B cell (primary cell): ENCODE data around the gene MBP. TPM values are rescaled to one million over a fixed set of nuclear protein-coding genes. Genes with fewer than 3 reads are reported as not detected.

Experiments
- ATAC-seq: fragments of 200-7000 bp; cut with Tn5 transposase; one replicate; pipeline ENCODE4 v1.10.0; 2021; ENCODE audit warnings: low read depth, mild to moderate bottlenecking, moderate number of reproducible peaks, moderate library complexity
- CTCF ChIA-PET: fragments of 350-600 bp; sonication (Branson Sonifier 250); formaldehyde crosslinking; loops from one replicate; lab custom pipeline; 2021; ENCODE audit warnings: antibody characterized with exemption, inconsistent platforms; lab: Charles Lee
- POLR2A ChIA-PET: fragments of 350-600 bp; sonication (Branson Sonifier 250); formaldehyde crosslinking; loops from one replicate; lab custom pipeline; 2021; ENCODE audit warnings: antibody characterized with exemption; lab: Charles Lee
- DNase-seq: peaks from one replicate; pipeline ENCODE4 v3.0.0; 2013
- H2AFZ ChIP-seq: 2 replicates; pipeline ENCODE4 v1.6.1; 2012; ENCODE audit warnings: mild to moderate bottlenecking, low read depth, low read length; ENCODE audit not compliant: insufficient read depth, poor library complexity, severe bottlenecking
- H3K27ac ChIP-seq, 2 donors: 1 replicate in 1 of 2; 2 replicates in 1 of 2; pipeline ENCODE4 v1.5.1; 2012 to 2013; ENCODE audit warnings: low read length in 2 of 2, mild to moderate bottlenecking in 2 of 2, moderate library complexity in 1 of 2
- H3K27me3 ChIP-seq, 4 experiments: fragments of 200-600 bp in 1 of 4; sonication (generic) in 1 of 4; replicated peaks in 1 of 4; 1 replicate in 2 of 4; 2 replicates in 2 of 4; pipeline versions ENCODE4 v1.6.1 to v1.7.0; 2013 to 2016; ENCODE audit warnings: low read length in 3 of 4, mild to moderate bottlenecking in 2 of 4, mixed read lengths in 1 of 4, moderate library complexity in 1 of 4; ENCODE audit not compliant: insufficient read depth in 4 of 4, control insufficient read depth in 3 of 4; ENCODE audit errors: control extremely low read depth in 1 of 4
- H3K36me3 ChIP-seq, 2 experiments: replicated peaks in 1 of 2; 1 replicate in 1 of 2; 2 replicates in 1 of 2; pipeline versions ENCODE4 v1.6.1 to v1.7.1; 2013; ENCODE audit warnings: low read length in 1 of 2; ENCODE audit not compliant: insufficient read depth in 2 of 2, control insufficient read depth in 1 of 2; ENCODE audit errors: control extremely low read depth in 1 of 2, extremely low read depth in 1 of 2
- H3K4me1 ChIP-seq, 2 donors: fragments of 200-600 bp in 1 of 2; sonication (generic) in 1 of 2; 1 replicate in 1 of 2; 2 replicates in 1 of 2; pipeline versions ENCODE4 v1.5.1 to v1.6.1; 2013 to 2017; ENCODE audit warnings: low read length in 2 of 2; ENCODE audit not compliant: control insufficient read depth in 2 of 2, insufficient read depth in 2 of 2
- H3K4me2 ChIP-seq: replicated peaks from 2 replicates; pipeline ENCODE3; 2012; ENCODE audit warnings: mild to moderate bottlenecking, low read depth, low read length; ENCODE audit not compliant: poor library complexity, severe bottlenecking
- H3K4me3 ChIP-seq, 5 experiments: fragments of 200-600 bp in 1 of 5; sonication (generic) in 1 of 5; 1 replicate in 3 of 5; 2 replicates in 2 of 5; pipeline versions ENCODE4 v1.5.1 to v1.7.0; 2011 to 2016; ENCODE audit warnings: low read length in 4 of 5, mild to moderate bottlenecking in 4 of 5, low read depth in 2 of 5, control low read depth in 1 of 5, moderate library complexity in 1 of 5; ENCODE audit not compliant: insufficient read depth in 1 of 5; ENCODE audit errors: control extremely low read depth in 1 of 5, extremely low read depth in 1 of 5
- H3K79me2 ChIP-seq: fragments of 200-600 bp; sonication (generic); one replicate; pipeline ENCODE4 v1.6.0; 2016; ENCODE audit warnings: low read length; ENCODE audit not compliant: control insufficient read depth, insufficient read depth
- H3K9ac ChIP-seq: fragments of 200-600 bp; sonication (generic); 2 replicates; pipeline ENCODE4 v1.6.1; 2017; ENCODE audit warnings: mild to moderate bottlenecking, low read length, moderate library complexity
- H3K9me3 ChIP-seq, 3 donors: one replicate each; pipeline versions ENCODE4 v1.6.1 to v1.7.1; 2013; ENCODE audit warnings: low read length in 2 of 3; ENCODE audit not compliant: control insufficient read depth in 2 of 3, insufficient read depth in 1 of 3; ENCODE audit errors: control extremely low read depth in 1 of 3
- H4K20me1 ChIP-seq: 2 replicates; pipeline ENCODE4 v1.6.0; 2012; ENCODE audit warnings: mild to moderate bottlenecking, low read length; ENCODE audit not compliant: insufficient read depth, control insufficient read depth, poor library complexity, severe bottlenecking
- H3K27ac Mint-ChIP-seq: one replicate; pipeline ENCODE4 v1.8.0; 2021; ENCODE audit warnings: mixed read lengths
- H3K27me3 Mint-ChIP-seq: one replicate; pipeline ENCODE4 v1.8.0; 2021; ENCODE audit warnings: mixed read lengths
- H3K4me1 Mint-ChIP-seq: one replicate; pipeline ENCODE4 v1.8.0; 2021; ENCODE audit warnings: mixed read lengths
- H3K4me3 Mint-ChIP-seq: one replicate; pipeline ENCODE4 v1.8.0; 2021; ENCODE audit warnings: mixed read lengths
- H3K9me3 Mint-ChIP-seq: one replicate; pipeline ENCODE4 v1.8.0; 2022; ENCODE audit warnings: mixed read lengths; ENCODE audit not compliant: insufficient read depth
- CTCF ChIP-seq: fragments of 200-600 bp; IDR thresholded peaks from one replicate; pipeline ENCODE4 v1.8.0; 2022; ENCODE audit warnings: antibody characterized with exemption, mild to moderate bottlenecking
- EZH2 ChIP-seq: IDR thresholded peaks from 2 replicates; pipeline ENCODE4 v1.6.1; 2012; ENCODE audit warnings: borderline replicate concordance, low read depth, mild to moderate bottlenecking, moderate library complexity, low read length; ENCODE audit not compliant: insufficient read depth, poor library complexity, severe bottlenecking
- WGBS: methylation state at CpG from one replicate; pipeline ENCODE4 v1.1.5; 2013; ENCODE audit warnings: missing lambda C conversion rate; ENCODE audit not compliant: insufficient coverage; 5-methylcytosine and 5-hydroxymethylcytosine counted together
- intact Hi-C: fragments of 100-400 bp; cut with micrococcal nuclease; formaldehyde crosslinking; loops from one replicate; pipeline ENCODE4 v1.10.0; 2022
- polyA plus RNA-seq: library from polyadenylated mRNA; depleted of rRNA; stranded (reverse); fragments of >200 nt; gene quantifications from 2 replicates; pipeline ENCODE4 v1.2.3, GENCODE V29; 2012
- total RNA-seq, 2 donors: library from RNA; stranded (reverse); fragments of 120-200 nt in 1 of 2; gene quantifications; 1 replicate in 1 of 2; 2 replicates in 1 of 2; pipeline versions ENCODE4 v1.2.3 to v1.2.4, GENCODE V29; 2013 to 2022

The MBP gene
- total and polyA plus RNA-seq, 2 donors (not counting 1 experiment from before 2014, with no cell fraction given): 30.1 to 192 TPM

- ChIA-PET CTCF (interaction anchor here (0.9 to 1.2 kb wide), 2 partner anchors 12 to 137 kb away, joined by 3 read pairs; no protein-coding TSS in a partner anchor), POLR2A (interaction anchor here (0.6 kb wide), 1 partner anchor 62 kb away, joined by 3 read pairs; no protein-coding TSS in a partner anchor)
- Histone ChIP-seq H3K4me3 (no peak overlapping the region), H3K9ac (no peak overlapping the region), H4K20me1 (no peaks in the 10 kb centered on the region), H3K9me3 (peaks cover 0 to 32% (median 23%) of the 10 kb centered on the region in 3 donors), H3K27me3 (no peaks in the 10 kb centered on the region), H3K4me2 (no peak overlapping the region), H3K27ac (no peak overlapping the region), H2AFZ (no peak overlapping the region), H3K4me1 (peaks cover 7 to 9% of the 10 kb centered on the region in 2 donors), H3K79me2 (no peaks in the 10 kb centered on the region), H3K36me3 (no peaks in the 10 kb centered on the region)
- peak overlapping the region; percentile 61 for H3K27ac Mint-ChIP-seq
- H3K9me3 Mint-ChIP-seq: peaks cover 6% of the 10 kb centered on the region
- H3K4me1 Mint-ChIP-seq: peaks cover 26% of the 10 kb centered on the region
- ATAC-seq (peak; percentile 10), DNase-seq (no peak)
- H3K4me3 Mint-ChIP-seq: peak overlapping the region; percentile 38
- TF ChIP-seq EZH2 (no peak), CTCF (no peak)
- intact Hi-C loops: no loop called here
- 75% methylated on average over 6 of the region's 7 CpGs for WGBS
- H3K27me3 Mint-ChIP-seq: no peaks in the 10 kb centered on the region
These were observed 8.0 kb upstream of the MBP start for GRCh38 chr18:77140439-77141109.

- Histone ChIP-seq H3K4me3 (no peak overlapping the region), H3K4me1 (peaks cover 7 to 9% of the 10 kb centered on the region in 2 donors), H3K4me2 (no peak overlapping the region), H3K9ac (no peak overlapping the region), H3K9me3 (peaks cover 0 to 34% (median 23%) of the 10 kb centered on the region in 3 donors), H3K79me2 (no peaks in the 10 kb centered on the region), H4K20me1 (no peaks in the 10 kb centered on the region), H3K27me3 (no peaks in the 10 kb centered on the region), H3K27ac (no peak overlapping the region), H2AFZ (no peak overlapping the region), H3K36me3 (no peaks in the 10 kb centered on the region)
- TF ChIP-seq EZH2 (no peak), CTCF (no peak)
- ATAC-seq (peak; percentile 39), DNase-seq (no peak)
- Mint-ChIP-seq H3K9me3 (peaks cover 6% of the 10 kb centered on the region), H3K27me3 (no peaks in the 10 kb centered on the region), H3K4me3 (peak overlapping the region; percentile 38), H3K4me1 (peaks cover 26% of the 10 kb centered on the region), H3K27ac (peak overlapping the region; percentile 61)
- POLR2A ChIA-PET: no interaction called here
- 65% methylated on average over 2 of the region's 5 CpGs for WGBS
- CTCF ChIA-PET: interaction anchor here (0.9 to 1.2 kb wide), 2 partner anchors 12 to 137 kb away, joined by 3 read pairs; no protein-coding TSS in a partner anchor
- intact Hi-C loops: no loop called here
These were observed 7.4 kb upstream of the MBP start for GRCh38 chr18:77140030-77140429.
